GM19463 (cell line): ENCODE data around the gene TK2.
"Not testable (repeated sequence)": the region's sequence is repeated elsewhere in the genome, so short reads cannot be mapped to it uniquely, and the experiment has no call there.

Source experiments
- ATAC-seq: cut with Tn5 transposase; IDR thresholded peaks from one replicate; pipeline ENCODE4 v1.9.1; 2021; ENCODE audit warnings: mild to moderate bottlenecking, moderate library complexity; ENCODE audit not compliant: unreplicated experiment

TK2 gene

GRCh38 chr16:66508248-66508913 is 41.5 kb downstream of the TK2 start:
- ATAC-seq = no peak

DNA sequence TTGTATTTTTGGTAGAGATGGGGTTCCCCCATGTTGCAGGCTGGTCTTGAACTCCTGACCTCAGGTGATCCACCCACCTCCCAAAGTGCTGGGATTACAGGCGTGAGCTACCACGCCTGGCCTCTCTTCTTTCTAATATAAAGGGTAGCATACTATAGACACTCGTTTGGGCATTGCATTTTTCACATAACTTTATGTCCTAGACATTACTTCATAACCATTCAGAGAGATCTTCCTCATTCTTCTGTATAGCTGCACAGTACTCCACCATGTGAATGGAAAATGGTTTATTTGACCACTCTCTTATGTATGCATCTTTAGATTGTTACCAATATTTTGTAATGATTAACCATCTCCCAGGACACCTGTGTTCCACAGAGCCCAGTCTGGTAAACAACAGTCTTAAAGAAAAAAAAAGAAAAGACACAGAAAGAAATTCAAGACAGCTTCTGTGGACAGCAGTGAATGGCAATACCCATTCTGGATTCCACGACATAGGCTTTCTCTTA is 42.1 kb downstream of the TK2 start:
- no peak for ATAC-seq

GRCh38 chr16:66503612-66504011 is 46.3 kb downstream of the TK2 start:
- ATAC-seq = no peak

DNA sequence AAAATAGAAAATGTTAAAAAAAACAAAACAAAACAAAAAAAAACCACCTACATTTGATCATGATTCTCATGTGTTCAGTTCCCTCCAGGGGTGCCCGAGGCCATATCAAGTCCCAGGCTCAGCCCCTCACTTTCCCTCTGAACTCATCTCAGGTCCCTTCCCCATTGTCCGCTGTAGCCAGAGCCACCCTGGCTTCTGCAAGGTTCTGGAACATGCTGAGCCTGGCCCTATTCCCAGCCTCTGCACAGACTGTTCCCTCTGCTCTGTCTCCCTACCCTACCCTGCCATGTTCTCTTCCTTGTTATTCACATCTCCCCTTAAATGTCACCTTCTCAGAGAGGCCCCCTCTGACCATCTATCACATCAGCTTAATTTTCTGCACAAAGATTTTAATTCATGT is 46.9 kb downstream of the TK2 start:
- no peak for ATAC-seq

GRCh38 chr16:66502020-66502913 is 47.7 kb downstream of the TK2 start:
- no peak for ATAC-seq

GRCh38 chr16:66501563-66501962 is 48.4 kb downstream of the TK2 start:
- not testable (repeated sequence) for ATAC-seq

- ATAC-seq = not testable (repeated sequence)
These were observed 52.0 kb downstream of the TK2 start for GRCh38 chr16:66497921-66498320.

GRCh38 chr16:66496226-66496625 is 53.7 kb downstream of the TK2 start:
- ATAC-seq = not testable (repeated sequence)

DNA sequence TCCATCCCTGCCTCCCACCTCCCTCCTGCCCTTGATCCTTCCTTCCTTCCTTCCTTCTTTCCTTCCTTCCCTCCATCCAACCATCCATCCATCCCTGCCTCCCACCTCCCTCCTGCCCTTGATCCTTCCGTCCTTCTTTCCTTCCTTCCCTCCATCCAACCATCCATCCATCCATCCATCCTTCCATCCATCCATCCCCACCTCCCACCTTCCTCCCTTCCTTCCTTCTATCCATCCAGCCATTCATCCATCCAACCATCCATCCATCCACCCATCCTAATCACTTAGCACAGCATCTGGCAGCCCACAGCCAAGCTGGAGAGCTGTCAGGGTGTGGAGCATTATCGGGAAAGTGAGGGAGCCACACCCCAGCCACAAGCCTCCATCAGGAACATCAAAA is 54.5 kb downstream of the TK2 start:
- no peak for ATAC-seq

- ATAC-seq = no peak
These were observed 55.0 kb downstream of the TK2 start for GRCh38 chr16:66494916-66495315.

GRCh38 chr16:66493490-66494401 is 56.2 kb downstream of the TK2 start:
- no peak for ATAC-seq

GRCh38 chr16:66491716-66492064 is 58.2 kb downstream of the TK2 start:
- no peak for ATAC-seq

DNA sequence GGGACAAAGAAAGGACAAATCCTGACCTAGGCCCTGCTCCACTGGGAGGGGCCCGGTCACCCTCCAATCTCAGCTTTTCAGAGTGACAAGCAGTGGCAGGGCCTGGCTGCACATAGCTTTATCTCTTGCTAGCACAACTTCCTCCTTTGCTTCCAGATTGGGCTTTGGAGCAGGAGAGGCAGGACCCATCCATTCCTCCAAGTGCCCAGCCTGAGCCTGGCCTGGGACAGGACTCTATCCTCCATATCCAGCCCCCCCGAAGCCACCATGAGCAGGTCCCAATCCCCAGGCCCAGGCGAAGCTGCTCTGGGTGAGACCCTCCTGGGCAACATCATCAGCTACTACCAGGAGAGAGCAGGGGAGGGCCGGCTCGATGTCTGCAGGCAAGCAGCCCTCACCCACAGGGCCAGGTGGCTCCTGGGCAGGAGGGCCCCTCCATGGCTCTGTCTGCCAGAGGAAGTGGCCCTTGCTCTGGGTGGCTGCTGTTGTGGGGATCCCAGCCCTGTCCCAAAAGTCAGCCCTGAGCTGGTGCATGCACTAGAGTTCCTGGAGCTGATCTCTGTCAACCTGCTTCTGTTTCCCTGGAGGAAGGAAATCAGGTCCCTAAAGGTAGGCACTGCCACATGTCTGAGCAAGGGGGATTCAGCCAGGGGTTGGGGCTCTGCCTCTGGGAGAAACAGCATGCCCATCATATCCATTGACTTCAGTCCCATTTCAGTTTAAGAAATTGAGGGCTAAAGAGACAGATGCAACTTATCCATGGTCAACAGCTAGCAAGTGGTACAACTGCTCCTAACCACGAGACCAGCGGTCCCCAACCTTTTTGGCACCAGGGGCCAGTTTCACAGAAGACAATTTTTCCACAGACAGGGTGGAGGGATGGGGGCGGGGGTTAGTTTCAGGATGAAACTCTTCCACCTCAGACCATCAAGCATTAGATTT is 58.9 kb downstream of the TK2 start:
- ATAC-seq = no peak

DNA sequence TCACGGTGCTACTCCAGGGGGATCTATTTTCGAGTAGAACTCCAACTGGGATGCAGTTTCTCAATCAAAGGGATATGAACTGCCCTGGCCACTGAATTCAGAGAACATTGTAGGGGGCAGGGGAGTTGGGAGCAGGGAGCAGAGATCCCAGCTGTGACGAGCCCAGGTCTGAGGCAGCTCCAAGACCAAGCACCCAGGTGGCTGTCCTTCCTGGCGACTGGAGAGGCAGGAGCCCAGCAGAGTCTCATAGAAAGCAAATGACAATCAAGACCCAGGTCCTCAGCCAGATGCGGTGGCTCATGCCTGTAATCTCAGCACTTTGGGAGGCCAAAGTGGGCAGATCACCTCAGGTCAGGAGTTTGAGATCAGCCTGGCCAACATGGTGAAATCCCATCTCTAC is 60.1 kb downstream of the TK2 start:
- ATAC-seq = no peak

DNA sequence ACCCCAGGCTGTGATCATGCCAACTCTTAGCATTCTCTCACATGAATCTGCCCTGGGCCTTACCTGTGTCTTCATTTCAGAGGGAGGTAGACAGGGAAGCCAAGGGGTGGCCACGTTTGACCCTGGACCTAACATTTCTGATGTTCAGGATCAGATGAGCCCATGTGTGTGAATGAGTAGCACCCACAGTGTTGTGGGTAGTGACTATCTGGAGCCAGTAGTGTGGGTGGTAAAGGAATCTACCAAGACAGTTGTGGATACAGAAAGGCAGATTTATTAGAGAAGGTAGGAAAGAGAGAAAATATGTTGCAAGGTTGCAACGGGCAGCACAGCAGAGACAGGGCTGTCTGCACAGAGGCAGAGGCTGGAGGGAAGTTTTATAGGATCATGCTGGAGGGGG is 60.5 kb downstream of the TK2 start:
- ATAC-seq = no peak

DNA sequence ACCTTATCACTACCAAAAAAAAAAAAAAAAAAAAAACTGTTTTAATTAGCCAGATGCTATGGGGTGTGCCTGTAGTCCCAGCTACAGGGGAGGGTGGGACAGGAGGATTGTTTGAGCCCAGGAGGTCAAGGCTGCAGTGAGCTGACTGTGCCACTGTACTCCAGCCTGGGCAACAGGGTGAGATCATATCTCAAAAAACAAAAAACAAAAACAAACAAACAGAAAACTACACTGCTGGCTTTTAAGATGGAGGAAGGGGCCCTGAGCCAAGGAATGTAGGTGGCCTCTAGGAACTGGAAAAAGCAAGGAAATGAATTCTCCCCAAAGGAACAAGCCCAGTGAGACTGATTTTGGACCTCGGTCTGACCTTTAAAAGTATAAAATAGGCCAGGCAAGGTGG is 61.4 kb downstream of the TK2 start:
- no peak for ATAC-seq

GRCh38 chr16:66487580-66488275 is 62.2 kb downstream of the TK2 start:
- no peak for ATAC-seq

DNA sequence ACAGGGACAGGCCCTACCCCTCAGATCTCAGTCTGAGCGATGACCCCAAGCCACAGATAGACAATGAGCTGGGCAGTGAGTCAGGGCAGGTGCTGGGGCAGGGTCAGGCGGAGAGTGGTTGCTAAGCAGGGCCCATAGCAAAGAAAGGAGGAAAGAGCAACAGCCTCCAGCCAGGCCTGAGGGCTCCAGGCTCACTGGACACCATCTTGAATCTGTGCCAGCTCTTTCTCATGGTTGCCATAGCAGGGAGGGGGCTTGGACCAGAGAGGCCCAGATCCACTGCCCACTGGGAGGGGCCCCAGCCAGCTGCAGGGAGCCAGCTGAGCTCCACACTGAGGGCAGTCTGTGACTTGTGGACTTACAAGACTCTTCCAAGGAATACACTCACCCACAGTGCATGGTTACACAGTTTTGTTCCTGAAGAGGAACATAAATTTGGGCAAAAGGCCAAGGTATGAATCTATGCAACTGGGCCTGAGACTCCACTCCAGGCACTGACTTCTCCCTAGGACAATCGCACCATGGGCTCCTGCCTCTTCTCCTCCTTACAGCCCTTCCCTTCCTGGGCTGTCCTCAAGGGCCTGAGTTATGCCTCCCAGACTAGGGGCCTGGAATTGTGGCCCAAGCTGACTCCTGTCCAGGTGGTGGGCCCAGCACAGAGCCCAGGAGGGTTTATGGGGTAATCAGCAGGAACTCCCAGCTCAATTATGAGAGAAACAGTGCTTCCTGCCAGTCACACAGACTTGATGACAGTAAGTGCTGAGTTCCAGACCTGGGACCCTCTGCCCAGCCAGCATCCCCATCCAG is 62.9 kb downstream of the TK2 start:
- ATAC-seq = no peak
